Measurements from ENCODE around the gene SLC37A2.

- TF ChIP-seq CTCF (IDR thresholded peaks at IDR 0.05 in 2 of 3, conservative IDR thresholded peaks at IDR 0.05 in 1 of 3; ENCODE audit: borderline replicate concordance in 1 of 3, insufficient read depth in 1 of 3, low read depth in 2 of 3, low read length in 2 of 3) (no peak), YY1 (IDR thresholded peaks at IDR 0.05; ENCODE audit: extremely low read depth, insufficient replicate concordance, low read depth, low read length) (no peak), JUND (IDR thresholded peaks at IDR 0.05) (no peak), MAX (IDR thresholded peaks at IDR 0.05) (no peak), EGR1 (IDR thresholded peaks at IDR 0.05; ENCODE audit: low read depth) (no peak), EZH2phosphoT487 (IDR thresholded peaks at IDR 0.05; ENCODE audit: borderline replicate concordance) (no peak), EZH2 (IDR thresholded peaks at IDR 0.05) (no peak), POLR2A (IDR thresholded peaks at IDR 0.05; ENCODE audit: borderline replicate concordance, extremely low read depth, insufficient read depth, insufficient read length) (no peak), ZNF274 (IDR thresholded peaks at IDR 0.05; ENCODE audit: low read depth, low read length) (no peak), POLR2AphosphoS5 (IDR thresholded peaks at IDR 0.05; ENCODE audit: low read depth, low read length) (no peak), RAD21 (IDR thresholded peaks at IDR 0.05; ENCODE audit: low read depth) (no peak)
These were observed 30.4 kb downstream of the SLC37A2 start for GRCh38 chr11:125093502-125093901.

All from HCT116 (cell line).